Measurements from ENCODE around the gene FUT2. TPM values are rescaled to one million over a fixed set of nuclear protein-coding genes. Genes with fewer than 3 reads are reported as not detected.

The FUT2 gene
- total RNA-seq, 1 donor from 2014 or later = not detected

- DNase-seq (ENCODE audit: low read depth, low spot score) = no peak
- TF ChIP-seq, protein P1, sequence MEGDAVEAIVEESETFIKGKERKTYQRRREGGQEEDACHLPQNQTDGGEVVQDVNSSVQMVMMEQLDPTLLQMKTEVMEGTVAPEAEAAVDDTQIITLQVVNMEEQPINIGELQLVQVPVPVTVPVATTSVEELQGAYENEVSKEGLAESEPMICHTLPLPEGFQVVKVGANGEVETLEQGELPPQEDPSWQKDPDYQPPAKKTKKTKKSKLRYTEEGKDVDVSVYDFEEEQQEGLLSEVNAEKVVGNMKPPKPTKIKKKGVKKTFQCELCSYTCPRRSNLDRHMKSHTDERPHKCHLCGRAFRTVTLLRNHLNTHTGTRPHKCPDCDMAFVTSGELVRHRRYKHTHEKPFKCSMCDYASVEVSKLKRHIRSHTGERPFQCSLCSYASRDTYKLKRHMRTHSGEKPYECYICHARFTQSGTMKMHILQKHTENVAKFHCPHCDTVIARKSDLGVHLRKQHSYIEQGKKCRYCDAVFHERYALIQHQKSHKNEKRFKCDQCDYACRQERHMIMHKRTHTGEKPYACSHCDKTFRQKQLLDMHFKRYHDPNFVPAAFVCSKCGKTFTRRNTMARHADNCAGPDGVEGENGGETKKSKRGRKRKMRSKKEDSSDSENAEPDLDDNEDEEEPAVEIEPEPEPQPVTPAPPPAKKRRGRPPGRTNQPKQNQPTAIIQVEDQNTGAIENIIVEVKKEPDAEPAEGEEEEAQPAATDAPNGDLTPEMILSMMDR (conservative IDR thresholded peaks at IDR 0.05) = no peak
- Mint-ChIP-seq H3K36me3 (ENCODE audit: low read depth) (no peaks in the 10 kb centered on the region), H3K27me3 (ENCODE audit: low read depth) (no peaks in the 10 kb centered on the region), H3K9me3 (peaks cover 4% of the 10 kb centered on the region), H3K27ac (ENCODE audit: unreplicated experiment) (no peak overlapping the region), H3K4me1 (peaks cover 4% of the 10 kb centered on the region), H3K4me3 (no peak overlapping the region)
These were observed 36.0 kb upstream of the FUT2 start for GRCh38 chr19:48659768-48660167.

- Mint-ChIP-seq H3K27me3 (ENCODE audit: low read depth) (no peaks in the 10 kb centered on the region), H3K4me1 (peaks cover 4% of the 10 kb centered on the region), H3K27ac (ENCODE audit: unreplicated experiment) (peak overlapping the region; percentile 84), H3K4me3 (no peak overlapping the region), H3K36me3 (ENCODE audit: low read depth) (no peaks in the 10 kb centered on the region), H3K9me3 (peaks cover 4% of the 10 kb centered on the region)
- TF ChIP-seq, protein P1 (conservative IDR thresholded peaks at IDR 0.05) = no peak
- peak; percentile 31 for DNase-seq (ENCODE audit: low read depth, low spot score)
These were observed 34.7 kb upstream of the FUT2 start for GRCh38 chr19:48660852-48661710.

DNA sequence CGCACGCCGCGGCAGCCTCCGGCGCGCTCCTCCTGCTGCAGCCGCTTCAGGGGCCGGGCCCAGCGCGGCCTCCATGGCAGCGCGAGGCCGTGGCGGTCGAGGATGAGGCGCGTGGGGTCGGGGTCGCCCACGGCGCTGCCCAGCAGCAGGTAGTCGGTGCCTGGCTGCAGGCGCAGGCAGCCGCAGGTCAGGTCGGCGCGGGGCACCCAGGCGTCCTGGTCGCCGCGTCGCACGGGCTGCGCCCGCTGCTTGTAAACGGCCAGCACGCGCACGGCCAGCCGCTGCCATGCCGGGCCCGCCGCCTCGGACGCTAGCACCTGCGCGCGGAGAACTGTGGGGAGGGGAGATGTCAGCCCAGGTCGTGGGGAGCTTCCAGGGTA is 34.1 kb upstream of the FUT2 start:
- TF ChIP-seq, protein P1 (conservative IDR thresholded peaks at IDR 0.05) = no peak
- Mint-ChIP-seq H3K36me3 (ENCODE audit: low read depth) (no peaks in the 10 kb centered on the region), H3K4me3 (no peak overlapping the region), H3K4me1 (peaks cover 4% of the 10 kb centered on the region), H3K27ac (ENCODE audit: unreplicated experiment) (no peak overlapping the region), H3K27me3 (ENCODE audit: low read depth) (no peaks in the 10 kb centered on the region), H3K9me3 (peaks cover 4% of the 10 kb centered on the region)
- no peak for DNase-seq (ENCODE audit: low read depth, low spot score)

DNA sequence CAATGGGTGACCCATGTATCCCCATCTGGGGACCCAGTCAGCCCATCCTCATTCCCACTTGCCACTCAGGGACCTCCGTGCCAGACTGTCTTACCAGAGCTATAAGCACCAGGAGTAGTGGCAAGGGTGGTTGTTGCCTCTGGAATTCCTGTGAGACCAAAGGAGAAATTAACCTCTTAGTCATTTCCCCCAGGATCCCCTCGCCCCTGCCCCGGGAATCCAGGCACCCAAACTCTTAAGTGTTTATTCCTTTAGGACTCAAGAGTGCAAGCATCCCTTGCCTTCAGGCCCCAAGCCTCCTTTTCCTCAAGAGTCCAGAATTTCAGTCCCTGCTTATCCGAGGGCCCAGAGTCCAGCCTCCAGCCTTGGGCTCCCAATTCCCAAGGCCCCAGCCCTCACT is 32.1 kb upstream of the FUT2 start:
- Mint-ChIP-seq H3K4me3 (no peak overlapping the region), H3K27ac (ENCODE audit: unreplicated experiment) (no peak overlapping the region), H3K36me3 (ENCODE audit: low read depth) (no peaks in the 10 kb centered on the region), H3K27me3 (ENCODE audit: low read depth) (no peaks in the 10 kb centered on the region), H3K9me3 (peaks cover 4% of the 10 kb centered on the region), H3K4me1 (no peaks in the 10 kb centered on the region)
- no peak for DNase-seq (ENCODE audit: low read depth, low spot score)
- TF ChIP-seq, protein P1 (conservative IDR thresholded peaks at IDR 0.05) = no peak

- no peaks in the 10 kb centered on the region for H3K27me3 Mint-ChIP-seq (ENCODE audit: low read depth)
- TF ChIP-seq, protein P1 (conservative IDR thresholded peaks at IDR 0.05) = no peak
- H3K4me3 Mint-ChIP-seq = no peak overlapping the region
- H3K27ac Mint-ChIP-seq (ENCODE audit: unreplicated experiment) = no peak overlapping the region
- H3K9me3 Mint-ChIP-seq = peaks cover 6% of the 10 kb centered on the region
- no peak for DNase-seq (ENCODE audit: low read depth, low spot score)
- no peaks in the 10 kb centered on the region for H3K4me1 Mint-ChIP-seq
- H3K36me3 Mint-ChIP-seq (ENCODE audit: low read depth) = no peaks in the 10 kb centered on the region
These were observed 31.3 kb upstream of the FUT2 start for GRCh38 chr19:48664476-48664875.
